ENCODE measurements around the gene ETDC.
"Not testable (repeated sequence)": the region's sequence is repeated elsewhere in the genome, so short reads cannot be mapped to it uniquely, and the experiment has no call there.

Gene ETDC

GRCh38 chrX:135309430-135309923 is at the start of gene ETDC:
Gene ETDC (plus strand): TSS chrX:135309480. CDS start chrX:135309480, 0 bp downstream.
- DNase-seq, result no peak

GRCh38 chrX:135260976-135261375 is 48.3 kb upstream of the ETDC start:
- not testable (repeated sequence) for DNase-seq

GRCh38 chrX:135263376-135263775 is 45.9 kb upstream of the ETDC start:
- DNase-seq, result not testable (repeated sequence)

- DNase-seq, result no peak
Observed at GRCh38 chrX:135264206-135264605, 45.1 kb upstream of the ETDC start.

GRCh38 chrX:135273162-135273561 is 36.1 kb upstream of the ETDC start:
- DNase-seq, result no peak

GRCh38 chrX:135275973-135276372 is 33.3 kb upstream of the ETDC start:
- DNase-seq, result peak in 1 of 2 donors; percentile 2

GRCh38 chrX:135287266-135287823 is 21.9 kb upstream of the ETDC start:
- DNase-seq, result no peak

- peak; percentile 32 to 40 for DNase-seq
Observed at GRCh38 chrX:135295238-135295943, 13.9 kb upstream of the ETDC start.

- no peak for DNase-seq
Observed at GRCh38 chrX:135295944-135296305, 13.4 kb upstream of the ETDC start.

GRCh38 chrX:135302269-135302873 is 6.9 kb upstream of the ETDC start:
- DNase-seq, result no peak

GRCh38 chrX:135304741-135305140 is 4.5 kb upstream of the ETDC start:
- DNase-seq, result no peak

- peak; percentile 27 to 52 for DNase-seq
Observed at GRCh38 chrX:135307171-135307570, 2.1 kb upstream of the ETDC start.

- DNase-seq, result no peak
Observed at GRCh38 chrX:135308345-135308855, 880 bp upstream of the ETDC start.

- no peak for DNase-seq
Observed at GRCh38 chrX:135315864-135316263, 6.6 kb downstream of the ETDC start.

- no peak for DNase-seq
Observed at GRCh38 chrX:135324463-135324862, 15.2 kb downstream of the ETDC start.

GRCh38 chrX:135325036-135325818 is 15.9 kb downstream of the ETDC start:
- DNase-seq, result not testable (repeated sequence)

GRCh38 chrX:135327299-135327698 is 18.0 kb downstream of the ETDC start:
- DNase-seq, result no peak

GRCh38 chrX:135328421-135329005 is 19.2 kb downstream of the ETDC start:
- no peak for DNase-seq

- DNase-seq, result no peak
Observed at GRCh38 chrX:135330706-135331105, 21.4 kb downstream of the ETDC start.

GRCh38 chrX:135331525-135331924 is 22.2 kb downstream of the ETDC start:
- DNase-seq, result no peak

- no peak for DNase-seq
Observed at GRCh38 chrX:135340831-135341230, 31.6 kb downstream of the ETDC start.

- peak in 1 of 2 donors; percentile 1 for DNase-seq
Observed at GRCh38 chrX:135345107-135345589, 35.9 kb downstream of the ETDC start.

GRCh38 chrX:135346975-135347374 is 37.7 kb downstream of the ETDC start:
- DNase-seq, result no peak
